HG03575 (cell line): ENCODE measurements around the gene CCR4.
"Not testable (repeated sequence)": the region's sequence is repeated elsewhere in the genome, so short reads cannot be mapped to it uniquely, and the experiment has no call there.

Experiments
- ATAC-seq: cut with Tn5 transposase; IDR thresholded peaks from one replicate; pipeline ENCODE4 v1.9.1; 2021; ENCODE audit not compliant: unreplicated experiment, insufficient number of reproducible peaks, low FRiP score; ENCODE audit errors: extremely low read depth

Gene CCR4

GRCh38 chr3:32951410-32951811 is at the start of gene CCR4:
Gene CCR4 (plus strand): TSS chr3:32951644. CDS start chr3:32953423, 1,779 bp downstream.
- ATAC-seq, result no peak

GRCh38 chr3:32902887-32903371 is 48.5 kb upstream of the CCR4 start:
- not testable (repeated sequence) for ATAC-seq

GRCh38 chr3:32903953-32904352 is 47.5 kb upstream of the CCR4 start:
- ATAC-seq, result no peak

- no peak for ATAC-seq
These were observed 41.4 kb upstream of the CCR4 start for GRCh38 chr3:32909999-32910398.

GRCh38 chr3:32910954-32911353 is 40.5 kb upstream of the CCR4 start:
- ATAC-seq, result no peak

- ATAC-seq, result no peak
These were observed 39.4 kb upstream of the CCR4 start for GRCh38 chr3:32912046-32912445.

GRCh38 chr3:32913790-32914446 is 37.5 kb upstream of the CCR4 start:
- no peak for ATAC-seq

- ATAC-seq, result no peak
These were observed 31.5 kb upstream of the CCR4 start for GRCh38 chr3:32919920-32920319.

GRCh38 chr3:32922078-32922477 is 29.4 kb upstream of the CCR4 start:
- no peak for ATAC-seq

GRCh38 chr3:32930161-32930560 is 21.3 kb upstream of the CCR4 start:
- no peak for ATAC-seq

GRCh38 chr3:32931273-32931672 is 20.2 kb upstream of the CCR4 start:
- ATAC-seq, result not testable (repeated sequence)

- no peak for ATAC-seq
These were observed 17.2 kb upstream of the CCR4 start for GRCh38 chr3:32934150-32934742.

- ATAC-seq, result no peak
These were observed 14.1 kb upstream of the CCR4 start for GRCh38 chr3:32937331-32937730.

GRCh38 chr3:32939531-32940284 is 11.7 kb upstream of the CCR4 start:
- not testable (repeated sequence) for ATAC-seq

GRCh38 chr3:32940726-32941125 is 10.7 kb upstream of the CCR4 start:
- no peak for ATAC-seq

- ATAC-seq, result no peak
These were observed 6.3 kb upstream of the CCR4 start for GRCh38 chr3:32945136-32945535.

GRCh38 chr3:32945598-32945997 is 5.8 kb upstream of the CCR4 start:
- ATAC-seq, result not testable (repeated sequence)

GRCh38 chr3:32946973-32947788 is 4.3 kb upstream of the CCR4 start:
- no peak for ATAC-seq

GRCh38 chr3:32947789-32948238 is 3.6 kb upstream of the CCR4 start:
- peak; percentile 50 for ATAC-seq
